ENCODE measurements around the gene REL. TPM values are rescaled to one million over a fixed set of nuclear protein-coding genes. Genes with fewer than 3 reads are reported as not detected.

REL gene
- total and polyA plus RNA-seq, 9 of the 15 experiments (the other 6 are each of a cell fraction or from before 2014, with no cell fraction given) = 0.63 to 8.6 (median 6.3) TPM

DNA sequence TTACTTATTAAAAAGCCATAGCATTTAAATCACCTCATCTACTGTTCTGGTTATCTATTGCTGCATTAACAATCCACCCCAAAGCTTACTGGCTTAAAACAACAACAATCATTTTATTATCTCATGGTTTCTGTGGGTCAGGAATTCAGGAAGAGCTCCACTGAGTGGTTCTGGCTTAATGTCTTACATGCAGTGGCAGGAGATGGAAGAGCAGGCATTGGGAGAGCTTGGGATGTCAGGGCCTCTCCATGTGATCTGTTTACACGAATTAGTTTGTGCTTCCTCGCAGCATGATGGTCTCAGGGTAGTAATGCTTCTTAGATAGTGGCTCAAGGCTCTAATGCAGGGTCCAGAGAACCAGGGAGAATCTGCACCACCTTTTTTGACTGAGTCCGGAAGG, 14.4 kb upstream of the REL start:
- POLR2A ChIA-PET = interaction anchor here (0.7 to 1.7 kb wide), 2 partner anchors 15 to 1956 kb away, joined by 4 to 10 read pairs; partner anchors contain the start of gene REL
- Histone ChIP-seq H3K36me3 (ENCODE audit: control insufficient read depth, insufficient read depth, low read length) (no peaks in the 10 kb centered on the region), H2AFZ (ENCODE audit: low read depth, low read length) (peak overlapping the region; percentile 48; the same call in 1 of the 2 replicates), H3K4me2 (ENCODE audit: insufficient read depth, low read length) (no peak overlapping the region), H3K4me1 (replicated peaks in 1 of 2; ENCODE audit: control insufficient read depth in 2 of 2, insufficient read depth in 2 of 2, low read length in 2 of 2) (no peaks in the 10 kb centered on the region), H3K79me2 (ENCODE audit: control insufficient read depth, insufficient read depth, low read length) (no peaks in the 10 kb centered on the region), H3K27ac (ENCODE audit: extremely low read depth, low read depth, low read length) (no peak overlapping the region), H3K9ac (ENCODE audit: insufficient read depth in 1 of 2, low read depth in 2 of 2, low read length in 2 of 2) (no peak overlapping the region), H3K9me3 (replicated peaks; ENCODE audit: control insufficient read depth, insufficient read depth, low read depth, low read length) (no peaks in the 10 kb centered on the region), H4K20me1 (replicated peaks; ENCODE audit: control insufficient read depth, insufficient read depth, low read length) (no peaks in the 10 kb centered on the region), H3K27me3 (ENCODE audit: control insufficient read depth in 2 of 2, insufficient read depth in 2 of 2, low read length in 2 of 2) (no peaks in the 10 kb centered on the region), H3K9me1 (ENCODE audit: control insufficient read depth, insufficient read depth, low read length) (no peaks in the 10 kb centered on the region), H3K4me3 (no peak overlapping the region)
- in situ Hi-C loops (cut with MboI) (no loop called here), intact Hi-C loops (cut with micrococcal nuclease) (no loop called here)
- FAIRE-seq = no peak
- CTCF ChIA-PET (ENCODE audit: low intra/inter-chr PET ratio) = no interaction called here
- ATAC-seq = no peak
- DNase-seq (ENCODE audit: extremely low read depth in 1 of 4, low spot score in 3 of 4) = no peak
- BruUV-seq (replicated peaks) = no TSS peak
- 36% methylated on average over 3 of the region's 3 CpGs for WGBS (ENCODE audit: insufficient coverage, low coverage, missing lambda C conversion rate)
- TF ChIP-seq FOXP1 (CRISPR knock-in tag; IDR thresholded peaks at IDR 0.05) (no peak), ZFP36 (IDR thresholded peaks at IDR 0.05; ENCODE audit: low read depth, low read length, partially characterized antibody) (no peak), ATF1 (CRISPR knock-in tag; IDR thresholded peaks at IDR 0.05) (no peak), ATF1 (tag; IDR thresholded peaks at IDR 0.05) (no peak), MXD1 (CRISPR knock-in tag; IDR thresholded peaks at IDR 0.05; ENCODE audit: borderline replicate concordance, poor library complexity, severe bottlenecking) (no peak), ZC3H4 (CRISPR knock-in tag; IDR thresholded peaks at IDR 0.05; ENCODE audit: borderline replicate concordance) (no peak), U2AF2 (optimal IDR thresholded peaks at IDR 0.05; ENCODE audit: low read depth, low read length) (no peak)
